ENCODE data around the gene MCOLN2.
"Not testable (repeated sequence)": the region's sequence is repeated elsewhere in the genome, so short reads cannot be mapped to it uniquely, and the experiment has no call there.

Gene MCOLN2

DNA sequence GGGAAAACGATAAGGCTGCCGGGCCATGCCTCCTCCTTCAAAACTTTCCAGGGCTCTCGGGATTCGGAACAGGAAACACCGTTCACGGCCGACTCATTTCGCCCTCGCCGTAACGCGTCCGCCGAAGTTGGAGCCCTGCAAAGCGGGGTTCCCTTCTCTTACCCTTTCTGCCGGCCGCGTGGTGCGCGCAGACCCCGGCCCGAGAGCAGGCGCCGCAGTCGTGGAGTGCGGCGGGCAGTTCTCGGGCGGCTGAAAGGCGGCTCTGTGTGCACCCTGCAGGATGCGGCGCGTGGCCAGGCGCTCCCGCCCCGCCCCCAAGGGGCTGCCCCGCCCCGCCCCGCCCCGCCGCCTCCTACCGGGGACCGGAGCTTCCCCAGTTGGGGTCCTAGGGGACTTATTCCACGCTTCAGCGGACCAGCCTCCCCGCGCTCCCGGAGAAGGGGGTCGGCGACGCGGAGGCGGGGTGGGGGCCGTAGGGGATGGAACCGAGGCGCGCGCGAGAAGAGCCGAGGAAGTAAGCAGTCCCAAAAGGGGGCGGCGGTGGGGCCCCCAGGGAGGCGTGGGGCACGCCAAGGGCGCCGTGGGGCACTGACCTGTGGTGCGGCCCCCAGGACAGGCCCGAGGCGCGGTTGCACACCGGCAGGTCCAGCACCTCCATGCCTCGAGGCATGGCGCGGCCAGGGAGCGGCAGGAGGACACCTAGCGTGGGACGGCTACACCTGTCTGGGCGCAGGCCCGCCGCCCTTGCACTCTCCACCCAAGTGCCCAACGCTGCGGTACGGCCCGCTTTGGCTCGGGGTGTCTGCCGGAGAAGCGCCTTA, at the start of gene MCOLN2:
MCOLN2 (minus strand) TSS at position 268 of the 821 bp plus-strand sequence; CDS start at position 27, 241 bp downstream.
- peak in 15 of 56 donors; percentile 3 to 62 (median 14) for DNase-seq

DNA sequence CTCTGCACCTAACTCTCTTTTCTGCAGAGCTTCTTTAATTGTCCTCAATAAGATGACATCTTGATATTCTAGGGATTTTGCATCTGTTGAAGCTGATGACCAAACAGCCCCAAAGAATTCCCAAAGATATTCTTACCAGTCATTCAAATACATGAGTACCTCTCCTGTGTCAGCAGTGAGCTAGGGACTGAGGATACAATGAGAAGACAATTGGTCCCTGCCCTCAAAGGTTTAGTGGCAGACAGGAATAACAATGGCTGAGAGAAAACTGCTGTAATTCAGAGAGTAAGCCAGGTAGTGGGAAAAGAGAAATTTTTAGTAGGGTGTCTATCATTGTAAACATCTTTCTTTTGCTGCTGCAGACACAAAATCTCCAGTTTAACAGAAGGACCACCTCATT, 45.5 kb upstream of the MCOLN2 start:
- DNase-seq = no peak

DNA sequence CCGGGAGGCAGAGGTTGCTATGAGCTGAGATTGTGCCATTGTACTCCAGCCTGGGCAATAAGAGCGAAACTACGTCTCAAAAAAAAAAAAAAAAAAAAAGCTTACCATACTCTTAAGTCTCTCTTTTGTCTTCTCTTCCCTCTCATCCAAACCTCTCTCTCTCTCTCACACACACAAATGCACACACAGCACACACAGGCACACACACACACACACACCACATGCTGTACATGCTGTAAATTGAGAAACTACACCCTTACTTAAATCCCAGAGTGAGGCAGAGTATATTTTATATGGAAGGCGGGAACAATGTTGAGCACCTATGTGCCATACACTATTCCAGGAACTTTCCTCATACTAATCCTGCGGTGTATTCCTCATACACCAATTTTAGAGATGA, 44.9 kb upstream of the MCOLN2 start:
- no peak for DNase-seq

DNA sequence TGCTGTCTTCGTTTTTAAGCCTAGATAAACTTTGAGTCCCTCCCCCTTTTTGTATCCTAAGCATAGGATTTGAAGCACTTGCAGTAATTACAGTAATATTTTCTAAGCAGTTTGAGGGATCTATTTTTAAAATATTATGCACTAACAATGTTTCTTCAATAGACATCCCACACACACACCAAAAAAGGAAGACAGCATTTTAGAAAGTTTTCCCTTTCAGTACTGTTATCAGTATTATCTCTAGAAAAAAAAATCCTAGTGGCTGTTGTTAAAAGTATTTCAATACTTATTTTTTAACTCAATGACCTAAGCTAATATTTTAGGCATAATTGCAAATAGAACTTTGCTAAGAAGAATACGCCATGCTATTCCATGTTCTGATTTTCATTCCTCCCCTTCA, 36.3 kb upstream of the MCOLN2 start:
- DNase-seq = no peak

DNA sequence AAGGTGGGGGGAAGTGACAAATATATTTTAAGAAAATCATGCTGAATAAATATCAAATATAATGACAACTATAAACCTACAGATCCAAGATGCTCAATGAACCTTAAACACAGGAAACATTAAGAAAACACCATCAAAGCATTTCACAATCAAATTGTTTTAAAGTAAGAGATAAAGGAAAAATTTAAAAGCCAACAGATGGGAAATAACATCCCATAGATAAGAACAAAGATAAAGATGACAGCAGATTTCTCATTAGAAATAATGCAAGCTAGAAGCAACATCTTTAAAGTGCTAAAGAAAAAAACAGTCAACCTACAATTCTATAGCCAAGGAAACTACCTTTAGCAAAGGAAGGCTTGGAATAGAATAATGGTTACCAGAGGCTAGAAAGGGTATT, 33.6 kb upstream of the MCOLN2 start:
- DNase-seq = no peak

DNA sequence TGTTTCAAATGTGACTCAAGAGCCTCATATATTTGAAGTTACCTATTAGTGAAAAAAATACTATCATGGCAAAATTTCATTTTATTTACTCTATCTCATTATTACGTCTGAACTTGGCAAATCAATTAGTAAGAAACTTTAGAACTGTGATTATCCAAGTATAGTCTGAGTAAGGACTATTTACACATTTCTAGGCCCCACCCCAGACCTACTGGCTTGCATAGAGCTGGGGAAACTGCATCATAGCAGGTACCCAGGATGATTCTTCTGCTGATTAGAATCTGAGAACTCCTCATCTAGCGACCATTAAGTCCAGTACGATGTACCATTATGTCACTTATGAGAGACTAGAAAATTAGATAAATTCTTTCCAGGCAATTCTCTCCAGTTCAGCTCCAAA, 31.2 kb upstream of the MCOLN2 start:
- DNase-seq = no peak

DNA sequence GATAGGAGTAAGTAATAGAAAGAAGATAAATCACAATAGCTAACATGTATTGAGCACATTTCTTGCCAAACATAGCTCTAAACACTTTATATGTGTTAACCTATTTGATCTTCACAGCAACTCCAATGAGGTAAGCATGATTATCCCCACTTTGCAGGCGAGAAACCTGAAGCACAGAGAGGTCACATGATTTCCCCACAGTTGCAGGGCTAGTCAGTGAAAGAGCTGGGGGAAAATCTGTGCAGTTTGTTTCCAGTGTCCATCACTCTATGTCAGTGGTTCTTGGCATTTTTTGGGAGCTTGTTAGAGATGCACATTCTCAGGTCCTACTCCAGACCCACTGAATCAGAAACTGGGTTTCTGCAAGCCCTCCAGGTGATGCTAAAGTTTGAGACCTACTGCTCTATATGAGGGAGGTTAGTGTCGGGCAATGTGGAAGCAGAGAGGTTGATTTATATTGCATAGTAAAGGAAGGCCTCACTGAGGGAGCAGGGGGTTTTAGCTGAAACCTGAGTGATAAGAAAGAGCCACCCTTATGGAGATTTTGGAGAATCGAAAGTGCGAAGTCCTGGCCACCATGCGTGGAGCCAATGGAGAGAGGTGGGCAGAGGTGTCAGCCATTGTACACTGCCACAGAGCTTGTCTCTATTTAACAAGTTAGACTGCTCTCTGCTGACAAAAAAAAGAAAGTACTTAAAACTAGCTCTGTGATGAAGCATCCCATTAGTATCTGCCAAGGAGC, 30.5 kb upstream of the MCOLN2 start:
- no peak for DNase-seq

DNA sequence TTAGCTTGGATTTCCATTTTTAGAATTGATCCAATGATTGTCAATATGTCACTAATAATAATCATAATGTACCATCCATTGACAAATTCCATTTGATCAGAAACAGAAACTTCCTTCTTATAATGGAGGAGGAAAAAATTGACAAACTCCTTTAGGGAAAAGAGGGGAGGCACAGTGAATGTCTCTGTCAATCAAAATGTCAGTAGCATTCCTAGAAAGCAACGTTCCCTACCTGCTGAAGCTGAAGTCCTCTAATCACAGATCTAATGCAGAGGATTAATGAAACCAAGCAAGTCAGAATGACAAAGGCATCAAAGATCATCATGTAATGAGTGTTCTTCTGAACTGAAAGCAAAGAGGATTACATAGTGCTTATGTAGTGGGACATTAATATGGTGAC, 29.0 kb upstream of the MCOLN2 start:
- DNase-seq = no peak

DNA sequence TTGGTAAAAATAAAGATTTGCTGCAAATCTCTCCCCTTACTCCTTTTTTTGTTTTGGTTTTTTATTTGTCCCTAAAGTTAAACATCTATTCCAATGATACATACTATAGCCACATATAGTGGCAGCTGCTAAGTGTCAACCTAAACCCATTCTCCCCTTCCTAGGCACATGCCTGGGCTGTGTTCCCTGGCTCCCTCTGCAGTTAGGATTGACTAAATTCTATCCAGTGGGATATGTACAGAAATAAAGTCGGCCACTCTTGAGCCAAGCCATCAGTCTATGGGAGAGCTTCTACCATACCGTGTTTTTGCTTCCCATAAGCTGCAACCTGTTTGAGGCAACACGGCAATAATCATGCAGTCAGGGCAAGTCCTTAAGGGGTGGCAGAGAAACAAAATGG, 27.8 kb upstream of the MCOLN2 start:
- DNase-seq = no peak

DNA sequence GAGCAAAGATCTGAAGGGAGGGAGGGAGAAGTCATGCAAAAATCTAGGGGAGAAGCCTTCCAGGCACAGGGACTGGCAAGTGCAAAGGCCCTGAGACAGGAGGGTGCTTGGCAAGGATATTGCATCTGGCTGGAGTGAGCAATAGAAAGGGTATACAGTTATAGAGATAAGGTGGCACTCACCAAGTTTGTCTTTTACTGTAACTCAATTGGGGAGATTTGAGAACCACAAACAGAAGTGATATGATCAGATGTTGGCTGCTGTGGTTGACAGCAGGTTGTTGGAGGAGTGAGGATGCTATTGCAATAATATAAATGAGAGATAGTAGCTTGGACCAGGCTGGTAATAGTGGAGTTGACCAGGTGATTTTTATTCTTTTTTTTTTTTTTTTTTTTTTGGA, 25.8 kb upstream of the MCOLN2 start:
- no peak for DNase-seq

DNA sequence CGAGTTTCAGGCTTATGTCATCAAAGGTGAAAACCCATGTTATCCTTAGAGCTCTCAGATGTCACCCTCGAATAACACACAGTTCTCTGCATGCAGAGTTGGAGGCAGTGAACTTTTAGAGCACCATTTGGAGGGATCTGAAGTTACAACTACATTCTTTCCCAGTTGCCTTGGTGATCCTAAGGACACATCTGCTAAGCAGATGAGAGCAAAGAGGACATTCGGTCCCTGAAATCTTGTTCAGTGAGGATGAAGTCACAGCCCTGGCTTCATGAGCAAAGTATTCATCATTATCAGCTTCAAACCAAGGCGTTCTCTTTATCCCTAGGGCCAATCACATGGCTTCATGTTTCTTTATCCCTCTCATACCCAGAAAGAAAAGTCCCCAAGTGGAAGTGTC, 23.1 kb upstream of the MCOLN2 start:
- no peak for DNase-seq

DNA sequence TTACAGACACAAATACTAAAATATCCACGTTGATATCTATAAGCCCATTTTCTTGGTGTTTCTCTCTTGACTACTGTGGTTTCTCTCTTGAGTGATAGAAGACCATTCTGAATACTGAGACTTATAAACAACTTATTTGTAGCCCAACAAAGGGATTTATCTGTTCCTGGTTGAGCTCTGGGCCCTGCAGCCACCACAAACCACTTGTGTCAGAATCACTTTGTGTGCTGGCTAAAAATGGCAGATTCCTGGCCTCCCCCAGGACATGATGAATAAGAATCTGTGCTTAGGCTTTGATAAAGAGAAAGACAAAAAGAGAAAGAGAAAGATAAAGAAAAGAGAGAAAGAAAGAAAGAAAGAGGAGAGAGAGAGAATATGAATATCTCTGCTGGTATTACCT, 18.9 kb upstream of the MCOLN2 start:
- DNase-seq = no peak

DNA sequence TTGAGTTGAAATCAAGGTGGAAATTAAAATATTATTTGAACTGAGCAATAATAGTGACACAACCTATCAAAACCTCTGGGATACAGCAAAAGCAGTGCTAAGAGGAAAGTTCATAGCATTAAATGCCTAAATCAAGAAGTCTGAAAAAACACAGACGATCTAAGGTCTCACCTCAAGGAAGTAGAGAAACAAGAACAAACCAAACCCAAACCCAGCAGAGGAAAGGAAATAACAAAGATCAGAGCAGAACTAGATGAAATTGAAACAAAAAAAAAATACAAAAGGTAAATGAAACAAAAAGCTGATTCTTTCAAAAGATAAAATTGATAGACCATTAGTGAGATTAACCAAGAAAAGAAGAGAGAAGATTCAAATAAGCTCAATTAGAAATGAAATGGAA, 8.7 kb upstream of the MCOLN2 start:
- DNase-seq = not testable (repeated sequence)

DNA sequence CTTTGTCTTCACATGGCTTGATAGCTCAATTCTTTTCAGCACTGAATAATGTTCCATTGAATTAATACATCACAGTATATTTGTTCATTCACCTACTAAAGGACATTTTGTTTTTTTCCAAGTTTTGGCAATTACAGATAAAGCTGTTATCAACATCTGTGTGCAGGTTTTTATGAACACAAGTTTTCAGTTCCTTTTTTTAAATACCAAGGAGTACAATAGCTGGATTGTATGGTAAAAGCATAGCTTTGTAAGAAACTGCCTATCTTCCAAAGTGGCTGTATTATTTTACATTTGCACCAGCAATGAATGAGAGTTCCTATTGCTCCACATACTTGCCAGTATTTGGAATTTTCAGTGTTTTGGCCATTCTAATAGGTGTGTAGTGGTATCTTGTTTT, 4.8 kb upstream of the MCOLN2 start:
- DNase-seq = no peak

DNA sequence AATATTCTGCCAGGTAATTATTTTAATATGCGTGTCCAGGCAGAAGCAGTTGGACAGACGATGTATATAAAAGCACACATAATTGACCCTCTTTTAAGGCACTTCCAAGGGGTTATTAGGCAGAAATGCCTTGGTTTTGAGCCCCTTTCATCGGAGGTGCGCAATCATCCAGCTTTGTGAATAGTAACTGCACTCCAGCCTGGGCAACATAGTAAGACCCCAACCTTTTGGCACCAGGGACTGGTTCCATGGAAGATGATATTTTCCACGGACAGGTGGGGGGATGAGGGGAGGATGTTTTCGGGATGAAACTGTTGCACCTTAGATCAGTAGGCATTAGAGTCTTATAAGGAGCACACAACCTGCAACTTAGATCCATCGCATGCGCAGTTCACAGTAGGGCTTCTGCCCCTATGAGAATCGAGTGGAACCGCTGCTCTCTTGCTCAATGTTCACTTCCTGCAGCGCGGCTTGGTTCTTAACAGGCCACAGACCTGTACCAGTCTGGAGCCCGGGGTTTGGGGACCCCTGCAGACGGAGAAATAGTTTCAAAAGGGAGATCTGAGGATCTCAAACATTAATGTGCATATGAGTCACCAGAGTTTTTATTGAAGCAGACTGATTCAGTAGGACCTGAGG, 1.8 kb upstream of the MCOLN2 start:
- DNase-seq = no peak

DNA sequence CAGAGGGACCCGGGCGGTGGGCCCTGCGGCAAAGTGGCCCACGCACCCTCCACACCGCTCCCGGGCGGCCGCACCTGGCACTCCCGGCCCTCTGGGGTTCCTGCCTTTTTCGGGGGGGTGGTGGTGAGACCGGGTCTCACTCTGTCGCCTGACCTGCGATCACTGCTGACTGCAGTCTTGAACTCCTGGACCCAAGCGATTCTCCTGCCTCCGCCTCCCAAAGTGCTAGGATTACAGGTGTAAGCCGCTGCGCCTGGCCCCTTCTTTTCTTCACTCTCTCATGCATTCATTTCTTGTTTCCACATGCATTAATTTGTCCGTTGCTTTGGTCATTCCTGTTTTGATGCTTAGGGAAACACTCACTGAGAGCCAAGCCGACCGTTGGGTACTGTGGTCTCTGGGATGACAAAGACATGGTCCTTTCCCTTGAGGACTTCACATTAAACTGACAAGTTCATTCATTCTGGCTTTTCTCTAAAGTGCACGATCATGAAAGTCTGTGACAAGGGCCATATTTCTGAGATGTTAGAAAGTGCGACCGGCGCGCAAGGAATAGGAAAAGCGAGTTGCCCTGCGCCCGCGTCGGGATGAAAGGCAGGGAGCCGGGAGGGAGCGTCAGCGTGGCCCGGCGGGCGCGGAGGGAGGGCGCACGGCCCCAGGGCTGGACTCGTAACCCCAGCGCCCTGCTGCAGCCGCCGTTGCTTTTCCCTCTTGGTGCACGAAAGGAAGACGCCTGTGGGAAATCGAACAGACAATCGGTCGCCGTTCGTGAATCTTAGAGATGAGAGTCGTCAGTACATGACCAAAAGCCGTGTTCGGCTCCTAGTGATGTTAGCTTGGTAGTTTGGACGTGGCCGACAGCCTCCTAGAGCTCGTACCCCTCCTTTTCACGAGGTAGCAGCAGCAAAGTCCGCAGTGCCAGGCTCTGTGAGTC, 1.0 kb upstream of the MCOLN2 start:
- DNase-seq = peak in 2 of 56 donors; percentile 3 to 7

DNA sequence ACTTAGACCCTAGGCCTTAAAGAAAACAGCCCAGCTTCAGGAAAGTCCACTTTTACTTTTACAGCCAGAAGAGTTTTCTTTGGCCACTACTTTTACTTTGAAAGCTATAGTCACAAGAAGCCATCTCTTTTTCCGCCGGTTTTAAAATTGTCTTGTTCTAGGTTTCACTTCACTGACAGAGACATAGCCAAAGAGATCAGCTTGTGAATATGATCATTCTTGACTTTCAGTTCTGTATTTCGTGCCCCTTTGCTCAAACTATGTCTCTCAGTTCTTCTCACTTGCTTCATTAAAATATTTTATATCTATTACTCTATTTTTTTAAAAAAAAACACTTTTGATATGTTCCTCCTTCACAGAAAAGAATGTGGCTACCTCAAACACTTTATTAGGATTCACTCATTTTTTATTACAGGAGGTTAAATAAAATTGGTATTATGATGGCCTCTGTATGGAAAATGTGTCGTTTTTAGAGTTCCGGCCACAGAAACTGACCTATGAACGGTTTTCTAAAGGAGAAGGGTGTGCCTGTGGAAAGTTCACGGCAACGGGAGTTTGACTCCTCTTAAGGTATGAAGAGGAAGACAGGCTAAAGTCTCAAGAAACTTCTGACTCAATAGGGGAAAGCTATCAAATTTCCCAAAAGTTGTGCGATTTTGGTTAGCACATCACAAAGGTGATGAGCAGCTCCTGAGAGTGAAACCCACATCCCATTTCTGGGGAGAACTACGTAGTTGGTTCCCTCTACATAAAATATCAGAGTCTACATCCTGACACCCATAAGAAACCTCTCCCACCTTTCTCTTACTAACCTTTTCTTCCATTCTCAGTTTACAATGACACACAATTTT, 1.2 kb downstream of the MCOLN2 start:
- DNase-seq = no peak

DNA sequence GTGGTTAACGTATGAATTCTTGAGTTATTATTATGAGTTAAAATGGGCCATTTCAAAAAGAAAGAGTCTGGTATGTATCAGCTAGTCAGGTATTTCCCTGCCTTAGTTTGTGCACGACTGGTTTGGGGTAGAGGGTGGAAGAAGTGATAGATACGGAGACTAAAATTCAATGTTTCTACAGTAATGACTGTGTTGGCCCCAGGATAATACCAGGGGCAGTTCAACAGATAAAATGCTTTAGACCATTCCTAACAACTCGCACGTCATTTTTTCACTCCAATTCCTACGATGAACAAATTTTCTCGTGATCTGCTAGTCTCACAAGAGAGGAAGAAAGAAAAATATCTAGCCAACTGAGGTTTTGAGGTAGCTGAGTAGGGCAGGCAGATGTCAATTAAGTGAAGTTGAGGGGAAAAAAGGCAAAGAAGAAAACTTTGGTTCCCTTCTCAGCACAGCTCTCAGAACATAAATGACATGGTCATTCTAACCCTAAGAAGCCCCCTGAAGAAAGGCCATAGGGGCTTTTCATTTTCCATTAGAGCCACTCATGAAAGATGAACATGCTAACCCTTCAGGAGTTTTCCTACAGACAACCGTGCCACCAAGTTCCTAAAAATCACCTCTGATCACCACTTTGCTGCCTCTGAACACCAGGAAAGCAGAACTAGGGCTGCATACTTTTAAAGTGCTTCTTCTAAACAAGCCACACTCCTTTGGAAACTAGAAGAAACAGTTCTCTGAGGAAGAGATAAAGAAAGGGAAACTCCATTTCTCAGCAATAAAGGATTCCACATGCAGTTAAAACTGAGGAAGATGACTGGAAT, 5.6 kb downstream of the MCOLN2 start:
- no peak for DNase-seq

DNA sequence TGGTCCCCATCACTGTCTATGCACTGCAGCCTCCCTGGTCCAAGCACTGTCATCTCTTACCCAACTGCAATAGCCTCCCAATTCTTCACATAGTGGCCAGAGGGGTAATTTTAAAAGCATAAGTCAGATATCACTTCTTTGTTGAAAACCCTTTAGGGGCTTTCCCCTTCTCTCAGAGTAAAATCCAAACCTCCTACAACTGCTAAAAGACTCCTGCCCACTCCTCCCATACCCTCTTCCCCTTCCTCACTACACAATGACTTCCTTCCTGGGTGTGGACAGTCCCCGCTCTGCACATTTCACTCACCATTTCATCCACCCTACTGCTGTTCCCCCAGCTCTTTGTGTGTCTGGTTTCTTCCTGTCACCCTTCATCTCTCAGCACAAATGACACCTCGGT, 8.3 kb downstream of the MCOLN2 start:
- no peak for DNase-seq
